ENCODE data around the gene TMEM51. TPM values are rescaled to one million over a fixed set of nuclear protein-coding genes. Genes with fewer than 3 reads are reported as not detected.

TMEM51 gene
- total and polyA plus RNA-seq, 2 of the 4 experiments (the other 2 are of a cell fraction): 2.7 to 10.2 TPM

DNA sequence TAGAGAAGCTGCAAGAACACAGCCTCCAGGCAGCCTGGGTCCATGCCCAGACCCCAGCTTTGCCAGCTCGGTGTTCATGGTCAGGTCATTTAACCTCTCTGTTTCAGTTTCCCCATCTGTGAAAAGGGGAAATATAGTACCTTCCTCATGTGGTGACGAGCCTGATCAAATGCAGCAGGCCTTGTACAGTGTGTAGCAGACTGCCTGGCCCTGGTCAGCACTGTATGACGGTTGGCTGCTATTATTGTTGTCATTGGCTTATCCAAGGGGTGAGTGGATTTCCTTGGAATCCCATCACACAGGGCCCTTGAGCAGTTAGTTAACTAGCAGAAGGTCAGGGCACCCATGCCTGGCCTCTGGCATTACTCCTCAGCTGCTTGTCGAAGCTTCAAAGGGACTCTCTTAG, 6.6 kb upstream of the TMEM51 start:
- H3K18ac ChIP-seq (ENCODE audit: low read depth, low read length): no peak overlapping the region
- DNase-seq: no peak
- no peaks in the 10 kb centered on the region for H3K79me1 ChIP-seq (ENCODE audit: low read depth in 1 of 2, low read length in 2 of 2)
- H3K4me2 ChIP-seq (ENCODE audit: low read depth, low read length): no peak overlapping the region
- H2BK120ac ChIP-seq (ENCODE audit: low read depth, low read length): no peak overlapping the region
- no peak overlapping the region for H3K27ac ChIP-seq (ENCODE audit: insufficient read depth, low read length)
- no peak overlapping the region for H2BK5ac ChIP-seq (ENCODE audit: low read depth, low read length, poor library complexity, severe bottlenecking)
- H3K9me1 ChIP-seq (ENCODE audit: insufficient read depth, low read length): no peaks in the 10 kb centered on the region
- peaks cover under 1% of the 10 kb centered on the region; the same call in 1 of the 2 replicates for H4K20me1 ChIP-seq (ENCODE audit: insufficient read depth, low read length)
- no peaks in the 10 kb centered on the region for H3K36me3 ChIP-seq (ENCODE audit: control insufficient read depth, insufficient read depth, low read length)
- no peak overlapping the region for H3K14ac ChIP-seq (replicated peaks; ENCODE audit: low read depth, low read length)
- no peak overlapping the region for H2AFZ ChIP-seq (replicated peaks; ENCODE audit: low read length, poor library complexity)
- intact Hi-C loops (cut with micrococcal nuclease) (no loop called here), in situ Hi-C loops (cut with MboI; ENCODE audit: low sequenced_read_pairs) (no loop called here), dilution Hi-C loops (cut with HindIII; ENCODE audit: low sequenced_read_pairs, unreplicated experiment) (no loop called here)
- H2AK9ac ChIP-seq (replicated peaks; ENCODE audit: low read depth, low read length, poor library complexity): no peak overlapping the region
- no peak overlapping the region for H2BK20ac ChIP-seq (ENCODE audit: low read depth, low read length)
- no peak overlapping the region for H3K4me3 ChIP-seq (ENCODE audit: insufficient read depth, low read depth, low read length)
- H3K4me1 ChIP-seq (ENCODE audit: control insufficient read depth, insufficient read depth, low read length): no peaks in the 10 kb centered on the region; the same call in 1 of the 2 replicates
- CTCF ChIA-PET: no interaction called here
- no peak overlapping the region for H4K91ac ChIP-seq (ENCODE audit: insufficient read depth, low read depth, low read length)
- no peak for TF ChIP-seq FOS (IDR thresholded peaks at IDR 0.05; ENCODE audit: low read depth, low read length)
- no peak for TF ChIP-seq RFX5 (IDR thresholded peaks at IDR 0.05; ENCODE audit: low read depth, low read length)
- no peak for TF ChIP-seq RAD21 (IDR thresholded peaks at IDR 0.05; ENCODE audit: low read length)
- TF ChIP-seq MAZ (IDR thresholded peaks at IDR 0.05; ENCODE audit: borderline replicate concordance, low read depth, low read length): no peak
- no peak for TF ChIP-seq RCOR1 (IDR thresholded peaks at IDR 0.05; ENCODE audit: insufficient replicate concordance, low read length)
- TF ChIP-seq CEBPB (IDR thresholded peaks at IDR 0.05; ENCODE audit: low read depth, low read length): no peak
- TF ChIP-seq, protein P1, sequence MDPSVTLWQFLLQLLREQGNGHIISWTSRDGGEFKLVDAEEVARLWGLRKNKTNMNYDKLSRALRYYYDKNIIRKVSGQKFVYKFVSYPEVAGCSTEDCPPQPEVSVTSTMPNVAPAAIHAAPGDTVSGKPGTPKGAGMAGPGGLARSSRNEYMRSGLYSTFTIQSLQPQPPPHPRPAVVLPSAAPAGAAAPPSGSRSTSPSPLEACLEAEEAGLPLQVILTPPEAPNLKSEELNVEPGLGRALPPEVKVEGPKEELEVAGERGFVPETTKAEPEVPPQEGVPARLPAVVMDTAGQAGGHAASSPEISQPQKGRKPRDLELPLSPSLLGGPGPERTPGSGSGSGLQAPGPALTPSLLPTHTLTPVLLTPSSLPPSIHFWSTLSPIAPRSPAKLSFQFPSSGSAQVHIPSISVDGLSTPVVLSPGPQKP (IDR thresholded peaks at IDR 0.05; ENCODE audit: borderline replicate concordance, low read depth, low read length): no peak
- no peak overlapping the region for H3K23ac ChIP-seq (ENCODE audit: low read depth, low read length)
- no TSS peak for BruUV-seq (replicated peaks)
- H4K8ac ChIP-seq (ENCODE audit: low read depth in 2 of 2, low read length in 2 of 2): no peak overlapping the region
- 50% methylated on average over 2 of the region's 4 CpGs; no CpG with 5 or more reads in 1 of the 2 experiments for WGBS, 2 experiments (ENCODE audit: extremely low coverage in 2 of 2, insufficient read length in 1 of 2)
- H3K27me3 ChIP-seq (ENCODE audit: control insufficient read depth, insufficient read depth, low read length): 0 out of 2 replicates have a peak, but pooled peaks cover 5% of the 10 kb centered on the region
- no peak overlapping the region for H3K4ac ChIP-seq (ENCODE audit: low read depth, low read length)
- no peak overlapping the region for H2AK5ac ChIP-seq (ENCODE audit: low read depth, low read length)
- no peak overlapping the region for H4K5ac ChIP-seq (ENCODE audit: low read depth, low read length)
- no peak for ATAC-seq (ENCODE audit: low read depth)
- POLR2A ChIA-PET (ENCODE audit: unreplicated experiment): no interaction called here
- H3K9me3 ChIP-seq (ENCODE audit: control insufficient read depth, insufficient read depth, low read length): peaks cover 3% of the 10 kb centered on the region; the same call in 1 of the 2 replicates
- no peak overlapping the region for H3K9ac ChIP-seq (ENCODE audit: low read depth, low read length)
- H3K56ac ChIP-seq (ENCODE audit: extremely low read depth, insufficient read depth, low read length): no peak overlapping the region
- no peak overlapping the region for H2BK15ac ChIP-seq (ENCODE audit: low read depth, low read length)

Data from IMR-90 (cell line).